Measurements from ENCODE around the gene PDLIM7.

PDLIM7 gene

DNA sequence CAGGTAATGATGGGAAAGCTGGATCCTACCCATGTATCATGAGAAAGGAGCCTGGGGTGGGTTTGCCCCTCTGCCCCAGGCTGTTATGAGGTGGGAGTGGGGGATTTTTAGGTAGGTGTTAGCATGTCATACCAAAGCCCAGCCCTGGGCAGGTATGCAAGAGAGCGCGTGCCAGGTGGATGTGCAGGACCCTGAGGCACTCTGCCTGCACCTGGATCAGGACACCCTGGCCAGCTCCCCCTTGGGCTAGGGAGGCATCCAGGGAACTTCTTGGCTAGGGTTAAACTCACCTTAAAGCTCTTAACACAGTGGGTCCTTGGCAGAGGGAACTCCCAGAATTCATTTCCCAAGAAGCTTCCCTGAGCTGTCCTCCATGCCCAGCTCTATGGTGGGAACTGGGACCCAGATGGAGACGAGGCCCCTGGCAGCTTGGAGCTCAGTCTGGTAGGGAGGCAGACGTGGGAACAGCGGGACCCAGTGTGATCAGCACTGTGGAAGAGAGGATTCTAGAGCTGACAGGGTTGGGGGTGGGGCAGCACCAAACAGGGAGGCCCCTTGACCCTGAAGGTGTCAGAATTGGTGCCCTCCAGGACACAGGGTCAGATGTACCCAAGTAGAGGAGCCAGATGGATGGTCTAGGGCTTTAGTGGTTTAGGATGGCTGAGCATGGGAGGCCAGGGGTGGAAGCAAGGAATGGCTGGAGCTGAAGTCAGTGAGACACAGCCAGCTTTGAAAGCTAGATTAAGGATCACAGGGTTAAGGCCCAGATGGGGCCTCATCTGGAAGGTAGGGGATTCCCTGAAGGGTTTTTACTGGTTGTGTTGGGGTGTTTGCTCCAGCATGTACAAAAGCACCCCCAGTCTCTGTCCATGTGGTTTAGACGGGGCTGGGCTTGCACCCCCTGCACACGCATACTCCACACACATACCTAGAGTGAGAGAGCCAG, 53.0 kb downstream of the PDLIM7 start:
- peaks cover 47% of the 10 kb centered on the region for H3K36me3 Mint-ChIP-seq (ENCODE audit: low read depth)
- no peaks in the 10 kb centered on the region for H3K9me3 Mint-ChIP-seq
- H3K4me3 Mint-ChIP-seq: no peak overlapping the region
- H3K4me1 Mint-ChIP-seq (ENCODE audit: low read depth): peaks cover 61% of the 10 kb centered on the region
- intact Hi-C loops (cut with micrococcal nuclease): no loop called here
- no peak overlapping the region for H3K27ac Mint-ChIP-seq
- peaks cover 30% of the 10 kb centered on the region for H3K27me3 Mint-ChIP-seq

GRCh38 chr5:177443144-177443983, 54.0 kb downstream of the PDLIM7 start:
- Mint-ChIP-seq H3K9me3 (no peaks in the 10 kb centered on the region), H3K4me3 (no peak overlapping the region), H3K27ac (no peak overlapping the region), H3K27me3 (peaks cover 21% of the 10 kb centered on the region), H3K36me3 (ENCODE audit: low read depth) (peaks cover 57% of the 10 kb centered on the region), H3K4me1 (ENCODE audit: low read depth) (peaks cover 60% of the 10 kb centered on the region)
- intact Hi-C loops (cut with micrococcal nuclease): no loop called here

DNA sequence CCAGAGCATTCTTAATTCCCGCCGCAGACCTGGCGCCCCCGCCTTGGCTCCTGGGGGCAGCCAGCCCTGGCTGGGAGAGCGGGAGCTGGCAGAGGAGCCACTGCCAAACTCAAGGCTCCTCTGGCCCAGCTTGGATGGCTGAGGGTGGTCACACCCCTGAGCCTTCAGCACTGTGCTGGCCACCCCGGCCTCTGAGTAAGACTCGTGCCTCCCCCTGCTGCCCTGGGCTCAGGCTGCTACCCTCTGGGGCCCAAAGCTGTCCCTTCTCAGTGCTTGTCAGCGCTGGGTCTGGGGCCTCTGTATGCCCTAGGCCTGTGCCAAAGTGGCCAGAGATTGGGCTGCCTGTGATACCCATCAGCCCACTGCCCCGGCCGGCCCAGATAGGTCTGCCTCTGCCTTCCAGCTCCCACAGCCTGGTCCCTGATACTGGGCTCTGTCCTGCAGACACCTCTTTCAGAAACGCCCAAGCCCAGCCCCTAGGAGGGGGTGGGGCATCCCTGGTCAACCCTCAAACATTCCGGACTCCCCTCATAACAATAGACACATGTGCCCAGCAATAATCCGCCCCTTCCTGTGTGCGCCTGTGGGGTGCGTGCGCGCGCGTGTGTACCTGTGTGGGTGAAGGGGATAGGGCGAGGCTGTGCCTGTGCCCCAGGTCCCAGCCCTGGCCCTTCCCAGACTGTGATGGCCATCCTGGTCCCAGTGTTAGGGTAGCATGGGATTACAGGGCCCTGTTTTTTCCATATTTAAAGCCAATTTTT, 55.2 kb downstream of the PDLIM7 start:
- Mint-ChIP-seq H3K36me3 (ENCODE audit: low read depth) (peaks cover 68% of the 10 kb centered on the region), H3K27me3 (peaks cover 12% of the 10 kb centered on the region), H3K4me3 (no peak overlapping the region), H3K9me3 (no peaks in the 10 kb centered on the region), H3K27ac (no peak overlapping the region), H3K4me1 (ENCODE audit: low read depth) (peaks cover 53% of the 10 kb centered on the region)
- intact Hi-C loops (cut with micrococcal nuclease): no loop called here

DNA sequence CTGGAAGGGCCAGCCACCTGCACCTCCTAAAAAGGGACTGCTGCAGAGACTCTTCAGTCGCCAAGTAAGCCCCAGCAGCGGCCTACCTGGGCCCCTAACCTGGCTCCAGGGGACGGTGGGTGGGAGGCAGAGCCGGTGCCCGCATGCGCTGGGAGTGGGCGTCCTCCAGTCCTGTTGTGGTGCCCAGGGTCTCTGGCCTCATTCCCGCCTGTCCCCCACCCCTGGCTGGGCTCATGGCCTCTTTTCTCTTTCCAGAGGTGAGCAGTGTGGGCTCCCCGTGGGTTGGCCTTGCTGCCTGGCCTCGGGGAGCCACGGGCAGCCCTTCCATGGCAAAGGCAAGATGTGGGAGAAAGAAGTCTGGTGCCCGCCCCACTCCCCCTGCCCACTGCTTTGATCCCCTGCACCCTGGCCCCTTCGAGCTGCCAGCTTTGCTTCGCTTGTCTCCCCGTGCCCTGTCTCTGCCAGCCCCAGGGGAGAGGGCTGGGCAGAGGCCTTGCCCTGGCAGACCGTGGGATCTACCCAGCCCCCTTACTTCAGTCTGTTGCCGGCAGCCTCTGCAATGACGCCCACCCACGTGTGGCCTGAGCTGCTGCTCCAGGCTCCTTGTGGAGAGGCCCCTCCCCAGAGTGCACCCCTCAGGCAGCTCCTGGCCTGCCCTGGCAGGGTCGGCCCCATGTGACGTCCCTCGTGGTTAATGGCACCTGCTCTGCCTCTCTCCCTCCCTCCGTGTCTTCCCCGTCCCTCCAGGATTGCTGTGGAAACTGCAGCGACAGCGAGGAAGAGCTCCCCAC, 56.2 kb downstream of the PDLIM7 start:
- H3K27ac Mint-ChIP-seq: no peak overlapping the region

GRCh38 chr5:177440211-177440989, 57.0 kb downstream of the PDLIM7 start:
- no peak overlapping the region for H3K4me3 Mint-ChIP-seq
- H3K27ac Mint-ChIP-seq: no peak overlapping the region
- peaks cover 3% of the 10 kb centered on the region for H3K27me3 Mint-ChIP-seq
- peaks cover 51% of the 10 kb centered on the region for H3K4me1 Mint-ChIP-seq (ENCODE audit: low read depth)
- intact Hi-C loops (cut with micrococcal nuclease): no loop called here
- peaks cover 86% of the 10 kb centered on the region for H3K36me3 Mint-ChIP-seq (ENCODE audit: low read depth)
- no peaks in the 10 kb centered on the region for H3K9me3 Mint-ChIP-seq

More for the DNA sequence above, 56.2 kb downstream of the PDLIM7 start:
- H3K36me3 Mint-ChIP-seq (ENCODE audit: low read depth): peaks cover 79% of the 10 kb centered on the region
- peaks cover 10% of the 10 kb centered on the region for H3K27me3 Mint-ChIP-seq
- intact Hi-C loops (cut with micrococcal nuclease): no loop called here
- H3K4me1 Mint-ChIP-seq (ENCODE audit: low read depth): peaks cover 58% of the 10 kb centered on the region
- no peaks in the 10 kb centered on the region for H3K9me3 Mint-ChIP-seq
- no peak overlapping the region for H3K4me3 Mint-ChIP-seq

GRCh38 chr5:177439518-177440053, 57.8 kb downstream of the PDLIM7 start:
- Mint-ChIP-seq H3K36me3 (ENCODE audit: low read depth) (peaks cover 95% of the 10 kb centered on the region), H3K4me3 (no peak overlapping the region), H3K4me1 (ENCODE audit: low read depth) (peaks cover 42% of the 10 kb centered on the region), H3K27ac (no peak overlapping the region), H3K27me3 (no peaks in the 10 kb centered on the region), H3K9me3 (no peaks in the 10 kb centered on the region)
- intact Hi-C loops (cut with micrococcal nuclease): no loop called here

GRCh38 chr5:177438468-177438867, 58.9 kb downstream of the PDLIM7 start:
- intact Hi-C loops (cut with micrococcal nuclease): no loop called here
- Mint-ChIP-seq H3K4me1 (ENCODE audit: low read depth) (peaks cover 39% of the 10 kb centered on the region), H3K27ac (no peak overlapping the region), H3K27me3 (no peaks in the 10 kb centered on the region), H3K9me3 (no peaks in the 10 kb centered on the region), H3K36me3 (ENCODE audit: low read depth) (peaks cover 100% of the 10 kb centered on the region), H3K4me3 (no peak overlapping the region)

- Mint-ChIP-seq H3K4me1 (ENCODE audit: low read depth) (peaks cover 38% of the 10 kb centered on the region), H3K36me3 (ENCODE audit: low read depth) (peaks cover 100% of the 10 kb centered on the region), H3K9me3 (no peaks in the 10 kb centered on the region), H3K27me3 (no peaks in the 10 kb centered on the region), H3K27ac (no peak overlapping the region), H3K4me3 (no peak overlapping the region)
- intact Hi-C loops (cut with micrococcal nuclease): no loop called here
These were observed 59.8 kb downstream of the PDLIM7 start for GRCh38 chr5:177437623-177438022.

DNA sequence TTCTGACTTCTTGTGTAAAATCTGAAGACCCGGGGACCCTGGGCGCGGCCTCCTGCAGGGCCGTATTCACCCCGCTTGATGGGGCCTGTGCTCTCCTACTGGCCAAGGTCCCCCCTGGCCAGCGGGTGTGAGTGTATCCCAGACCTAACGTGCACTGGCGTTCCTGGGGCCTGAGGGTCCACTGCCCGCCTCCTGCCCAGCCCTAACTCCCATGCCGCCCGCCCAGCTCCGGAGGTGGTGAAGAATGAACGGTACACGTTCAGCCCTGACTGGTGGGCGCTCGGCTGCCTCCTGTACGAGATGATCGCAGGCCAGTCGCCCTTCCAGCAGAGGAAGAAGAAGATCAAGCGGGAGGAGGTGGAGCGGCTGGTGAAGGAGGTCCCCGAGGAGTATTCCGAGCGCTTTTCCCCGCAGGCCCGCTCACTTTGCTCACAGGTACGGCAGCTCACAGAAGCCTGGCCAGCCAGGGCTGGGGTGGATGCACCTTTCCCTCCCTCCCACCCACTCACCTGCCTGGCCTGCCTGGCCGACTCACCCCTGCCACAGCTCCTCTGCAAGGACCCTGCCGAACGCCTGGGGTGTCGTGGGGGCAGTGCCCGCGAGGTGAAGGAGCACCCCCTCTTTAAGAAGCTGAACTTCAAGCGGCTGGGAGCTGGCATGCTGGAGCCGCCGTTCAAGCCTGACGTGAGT, 61.4 kb downstream of the PDLIM7 start:
- H3K4me1 Mint-ChIP-seq (ENCODE audit: low read depth): peaks cover 45% of the 10 kb centered on the region
- H3K4me3 Mint-ChIP-seq: no peak overlapping the region
- H3K27ac Mint-ChIP-seq: no peak overlapping the region
- H3K36me3 Mint-ChIP-seq (ENCODE audit: low read depth): peaks cover 100% of the 10 kb centered on the region
- H3K27me3 Mint-ChIP-seq: no peaks in the 10 kb centered on the region
- intact Hi-C loops (cut with micrococcal nuclease): no loop called here
- no peaks in the 10 kb centered on the region for H3K9me3 Mint-ChIP-seq

DNA sequence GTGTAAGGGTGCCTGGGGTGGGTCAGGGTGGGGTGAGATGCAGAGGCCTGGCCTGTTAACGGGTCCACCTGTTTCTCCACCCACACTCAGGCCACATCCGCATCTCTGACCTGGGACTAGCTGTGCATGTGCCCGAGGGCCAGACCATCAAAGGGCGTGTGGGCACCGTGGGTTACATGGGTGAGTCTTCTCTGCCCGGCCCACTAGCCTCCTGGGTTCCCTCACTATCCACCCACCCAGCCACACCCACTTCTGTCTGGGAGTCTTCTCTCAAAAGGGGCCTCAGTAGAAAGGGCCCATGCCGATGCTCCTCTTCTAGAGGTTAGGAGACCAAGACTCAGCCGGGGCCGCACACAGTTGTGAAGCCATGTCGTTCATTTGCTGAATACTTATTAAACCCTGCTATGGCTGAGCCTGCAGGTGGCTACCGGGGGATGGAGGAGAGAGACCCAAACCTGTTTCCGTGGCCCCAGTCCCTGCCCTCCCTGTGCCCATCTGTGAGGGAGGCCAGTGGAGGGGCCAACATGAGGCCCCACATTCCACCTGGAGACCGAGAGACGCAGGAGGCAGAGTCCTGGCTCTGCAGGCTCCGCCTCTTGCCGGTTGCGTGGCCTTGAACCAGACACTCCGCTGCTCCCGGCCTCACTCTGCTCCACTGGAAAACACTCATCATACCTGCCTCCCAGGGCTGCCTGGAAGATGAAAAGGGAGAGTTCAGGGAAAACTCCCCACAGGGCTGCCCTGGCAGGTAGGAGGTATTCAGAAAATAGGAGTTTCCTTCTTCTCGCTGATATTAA, 62.3 kb downstream of the PDLIM7 start:
- Mint-ChIP-seq H3K27ac (no peak overlapping the region), H3K4me3 (no peak overlapping the region), H3K27me3 (no peaks in the 10 kb centered on the region), H3K36me3 (ENCODE audit: low read depth) (peaks cover 100% of the 10 kb centered on the region), H3K9me3 (no peaks in the 10 kb centered on the region), H3K4me1 (ENCODE audit: low read depth) (peaks cover 54% of the 10 kb centered on the region)
- intact Hi-C loops (cut with micrococcal nuclease): no loop called here

DNA sequence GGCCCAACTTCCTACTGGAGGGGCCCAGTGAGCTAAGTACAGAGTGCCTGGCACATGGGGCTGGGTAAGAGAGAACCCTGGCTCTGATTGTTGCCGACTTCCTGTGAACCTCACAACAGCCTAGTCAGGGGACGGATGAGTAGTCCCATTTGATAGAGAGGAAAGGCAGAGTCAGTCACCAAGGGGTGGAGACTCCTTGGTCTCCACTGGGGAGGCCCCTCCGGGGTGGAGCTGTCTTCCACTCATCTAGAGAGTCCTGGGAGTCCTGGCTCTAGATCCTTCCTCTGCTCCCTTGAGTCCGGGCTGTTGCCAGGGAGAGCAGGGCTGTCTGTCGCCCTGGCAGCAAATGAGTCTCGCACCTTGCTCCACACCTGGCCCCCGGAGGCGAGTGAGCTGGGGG, 63.0 kb downstream of the PDLIM7 start:
- Mint-ChIP-seq H3K27ac (no peak overlapping the region), H3K27me3 (no peaks in the 10 kb centered on the region), H3K9me3 (no peaks in the 10 kb centered on the region), H3K4me1 (ENCODE audit: low read depth) (peaks cover 57% of the 10 kb centered on the region), H3K36me3 (ENCODE audit: low read depth) (peaks cover 98% of the 10 kb centered on the region), H3K4me3 (no peak overlapping the region)
- intact Hi-C loops (cut with micrococcal nuclease): no loop called here
